ENCODE data around the gene C1R. TPM values are rescaled to one million over a fixed set of nuclear protein-coding genes. Genes with fewer than 3 reads are reported as not detected.
A peak's percentile ranks its signal among the peaks of the same experiment; 100 is the strongest.

C1R gene
- total RNA-seq, 1 donor from 2014 or later: 1,046 TPM

GRCh38 chr12:7067096-7067495 lies 25.1 kb downstream of the C1R start:
- Histone ChIP-seq H3K36me3 (peaks cover 16 to 40% of the 10 kb centered on the region in 2 donors), H3K27ac (no peak overlapping the region), H3K4me1 (no peaks in the 10 kb centered on the region), H3K27me3 (no peaks in the 10 kb centered on the region), H3K4me3 (no peak overlapping the region), H3K9me3 (no peaks in the 10 kb centered on the region)
- no peak for TF ChIP-seq CTCF (IDR thresholded peaks at IDR 0.05)
- intact Hi-C loops (cut with DNase I): loop anchor here (10.0 kb wide), 1 partner anchor 118 kb away; the partner anchor contains the start of gene PEX5
- DNase-seq (ENCODE audit: low spot score in 2 of 2): no peak

GRCh38 chr12:7066596-7066995 lies 25.6 kb downstream of the C1R start:
- H3K27ac ChIP-seq: no peak overlapping the region
- H3K9me3 ChIP-seq: no peaks in the 10 kb centered on the region
- no peak for TF ChIP-seq CTCF (IDR thresholded peaks at IDR 0.05)
- H3K27me3 ChIP-seq: no peaks in the 10 kb centered on the region
- H3K4me3 ChIP-seq: no peak overlapping the region
- H3K4me1 ChIP-seq: no peaks in the 10 kb centered on the region
- no peak for DNase-seq (ENCODE audit: low spot score in 2 of 2)
- intact Hi-C loops (cut with DNase I): loop anchor here (10.0 kb wide), 1 partner anchor 118 kb away; the partner anchor contains the start of gene PEX5
- H3K36me3 ChIP-seq: peaks cover 16 to 40% of the 10 kb centered on the region in 2 donors

GRCh38 chr12:7065073-7065623 lies 27.1 kb downstream of the C1R start:
- H3K4me1 ChIP-seq: peaks cover 0 to 9% of the 10 kb centered on the region in 2 donors

GRCh38 chr12:7064516-7064915 lies 27.7 kb downstream of the C1R start:
- Histone ChIP-seq H3K9me3 (no peaks in the 10 kb centered on the region), H3K27ac (no peak overlapping the region), H3K36me3 (peaks cover 12 to 29% of the 10 kb centered on the region in 2 donors), H3K27me3 (no peaks in the 10 kb centered on the region), H3K4me3 (no peak overlapping the region), H3K4me1 (peaks cover 0 to 15% of the 10 kb centered on the region in 2 donors)
- DNase-seq (ENCODE audit: low spot score in 2 of 2): no peak
- intact Hi-C loops (cut with DNase I): loop anchor here (10.0 kb wide), 1 partner anchor 120 kb away; the partner anchor contains the start of gene PEX5
- TF ChIP-seq CTCF (IDR thresholded peaks at IDR 0.05): no peak

More at GRCh38 chr12:7065073-7065623, 27.1 kb downstream of the C1R start:
- no peak for TF ChIP-seq CTCF (IDR thresholded peaks at IDR 0.05)
- H3K9me3 ChIP-seq: no peaks in the 10 kb centered on the region
- no peak for DNase-seq (ENCODE audit: low spot score in 2 of 2)
- H3K36me3 ChIP-seq: peaks cover 13 to 35% of the 10 kb centered on the region in 2 donors
- no peak overlapping the region for H3K27ac ChIP-seq
- intact Hi-C loops (cut with DNase I): loop anchor here (10.0 kb wide), 1 partner anchor 120 kb away; the partner anchor contains the start of gene PEX5
- H3K27me3 ChIP-seq: no peaks in the 10 kb centered on the region
- no peak overlapping the region for H3K4me3 ChIP-seq

- H3K9me3 ChIP-seq: no peaks in the 10 kb centered on the region
- no peak for DNase-seq (ENCODE audit: low spot score in 2 of 2)
- H3K36me3 ChIP-seq: peaks cover 4 to 16% of the 10 kb centered on the region in 2 donors
- no peaks in the 10 kb centered on the region for H3K27me3 ChIP-seq
- H3K27ac ChIP-seq: peak overlapping the region; percentile 80 to 82
- peak overlapping the region; percentile 34 to 55 for H3K4me3 ChIP-seq
- intact Hi-C loops (cut with DNase I): loop anchor here (10.0 kb wide), 1 partner anchor 123 kb away; the partner anchor contains the start of gene PEX5
- peaks cover 0 to 17% of the 10 kb centered on the region in 2 donors for H3K4me1 ChIP-seq
- TF ChIP-seq CTCF (IDR thresholded peaks at IDR 0.05): no peak
These were observed 30.6 kb downstream of the C1R start for GRCh38 chr12:7061596-7061995.
